ENCODE data around the gene PRAC2.

GRCh38 chr17:48759288-48759687, 36.3 kb downstream of the PRAC2 start:
- TF ChIP-seq CTCF (IDR thresholded peaks at IDR 0.05 in 4 of 5, conservative IDR thresholded peaks at IDR 0.05 in 1 of 5) (no peak), POLR2A (IDR thresholded peaks at IDR 0.05) (no peak)
